GM18498 (cell line): ENCODE results near the gene COL4A1.

ENCODE experiments used
- ATAC-seq: cut with Tn5 transposase; IDR thresholded peaks from one replicate; pipeline ENCODE4 v1.9.1; 2021; ENCODE audit warnings: mild to moderate bottlenecking, moderate library complexity; ENCODE audit not compliant: unreplicated experiment

COL4A1 gene

GRCh38 chr13:110342474-110342873, 35.5 kb upstream of the COL4A1 start:
- ATAC-seq: no peak

- ATAC-seq: no peak
These were observed 34.7 kb upstream of the COL4A1 start for GRCh38 chr13:110341445-110342244.

- no peak for ATAC-seq
These were observed 34.0 kb upstream of the COL4A1 start for GRCh38 chr13:110340812-110341444.

- ATAC-seq: no peak
These were observed 33.1 kb upstream of the COL4A1 start for GRCh38 chr13:110339975-110340550.

- no peak for ATAC-seq
These were observed 32.3 kb upstream of the COL4A1 start for GRCh38 chr13:110339263-110339662.

- ATAC-seq: no peak
These were observed 31.6 kb upstream of the COL4A1 start for GRCh38 chr13:110338441-110339101.

- ATAC-seq: no peak
These were observed 30.3 kb upstream of the COL4A1 start for GRCh38 chr13:110337247-110337646.

- no peak for ATAC-seq
These were observed 29.7 kb upstream of the COL4A1 start for GRCh38 chr13:110336681-110337080.

- ATAC-seq: no peak
These were observed 29.2 kb upstream of the COL4A1 start for GRCh38 chr13:110336108-110336507.

- no peak for ATAC-seq
These were observed 28.0 kb upstream of the COL4A1 start for GRCh38 chr13:110334841-110335490.

GRCh38 chr13:110334256-110334655, 27.3 kb upstream of the COL4A1 start:
- ATAC-seq: no peak

- no peak for ATAC-seq
These were observed 26.9 kb upstream of the COL4A1 start for GRCh38 chr13:110333837-110334236.

GRCh38 chr13:110332750-110333149, 25.8 kb upstream of the COL4A1 start:
- no peak for ATAC-seq

GRCh38 chr13:110331362-110331761, 24.4 kb upstream of the COL4A1 start:
- ATAC-seq: no peak

GRCh38 chr13:110330491-110331011, 23.6 kb upstream of the COL4A1 start:
- no peak for ATAC-seq

GRCh38 chr13:110329798-110330461, 23.0 kb upstream of the COL4A1 start:
- ATAC-seq: no peak

GRCh38 chr13:110329258-110329657, 22.3 kb upstream of the COL4A1 start:
- no peak for ATAC-seq

- ATAC-seq: no peak
These were observed 21.6 kb upstream of the COL4A1 start for GRCh38 chr13:110328573-110328972.

GRCh38 chr13:110327051-110327721, 20.2 kb upstream of the COL4A1 start:
- no peak for ATAC-seq
